ENCODE data around the gene PLEKHM2.

The PLEKHM2 gene

GRCh38 chr1:15674386-15675159, 9.5 kb upstream of the PLEKHM2 start:
- no peaks in the 10 kb centered on the region for H3K27me3 ChIP-seq (ENCODE audit: control insufficient read depth, insufficient read depth, low read length, poor library complexity, severe bottlenecking)
- H3K4me3 ChIP-seq (ENCODE audit: insufficient read depth, low read depth, low read length), result no peak overlapping the region
- H3K4me1 ChIP-seq (ENCODE audit: control insufficient read depth, insufficient read depth, low read length), result no peaks in the 10 kb centered on the region
- no peaks in the 10 kb centered on the region for H3K36me3 ChIP-seq (ENCODE audit: control insufficient read depth, insufficient read depth, low read length)
- WGBS, 2 experiments, result 83 to 86% methylated on average over 12 of the region's 12 CpGs
- no peaks in the 10 kb centered on the region for H3K9me3 ChIP-seq (ENCODE audit: control insufficient read depth, low read length)
- H3K27ac ChIP-seq (ENCODE audit: insufficient read depth, low read depth, low read length, poor library complexity, severe bottlenecking), result no peak overlapping the region

GRCh38 chr1:15676010-15676409, 8.1 kb upstream of the PLEKHM2 start:
- Histone ChIP-seq H3K4me1 (ENCODE audit: control insufficient read depth, insufficient read depth, low read length) (no peaks in the 10 kb centered on the region), H3K27ac (ENCODE audit: insufficient read depth, low read depth, low read length, poor library complexity, severe bottlenecking) (no peak overlapping the region), H3K9me3 (ENCODE audit: control insufficient read depth, low read length) (no peaks in the 10 kb centered on the region), H3K27me3 (ENCODE audit: control insufficient read depth, insufficient read depth, low read length, poor library complexity, severe bottlenecking) (no peaks in the 10 kb centered on the region), H3K36me3 (ENCODE audit: control insufficient read depth, insufficient read depth, low read length) (no peaks in the 10 kb centered on the region), H3K4me3 (ENCODE audit: insufficient read depth, low read depth, low read length) (no peak overlapping the region)
- 93% methylated on average over 2 of the region's 2 CpGs for WGBS, 2 experiments

GRCh38 chr1:15676688-15677661, 7.1 kb upstream of the PLEKHM2 start:
- H3K27me3 ChIP-seq (ENCODE audit: control insufficient read depth, insufficient read depth, low read length, poor library complexity, severe bottlenecking), result no peaks in the 10 kb centered on the region
- 79 to 94% methylated on average over 5 to 6 of the region's 6 CpGs for WGBS, 2 experiments

GRCh38 chr1:15678578-15678977, 5.5 kb upstream of the PLEKHM2 start:
- Histone ChIP-seq H3K27ac (ENCODE audit: insufficient read depth, low read depth, low read length, poor library complexity, severe bottlenecking) (no peak overlapping the region), H3K27me3 (ENCODE audit: control insufficient read depth, insufficient read depth, low read length, poor library complexity, severe bottlenecking) (no peaks in the 10 kb centered on the region), H3K4me3 (ENCODE audit: insufficient read depth, low read depth, low read length) (no peak overlapping the region), H3K9me3 (ENCODE audit: control insufficient read depth, low read length) (no peaks in the 10 kb centered on the region), H3K36me3 (ENCODE audit: control insufficient read depth, insufficient read depth, low read length) (no peaks in the 10 kb centered on the region), H3K4me1 (ENCODE audit: control insufficient read depth, insufficient read depth, low read length) (no peaks in the 10 kb centered on the region)
- WGBS, 2 experiments, result 88 to 95% methylated on average over 1 of the region's 1 CpG

More at GRCh38 chr1:15676688-15677661, 7.1 kb upstream of the PLEKHM2 start:
- H3K36me3 ChIP-seq (ENCODE audit: control insufficient read depth, insufficient read depth, low read length), result no peaks in the 10 kb centered on the region
- no peak overlapping the region for H3K27ac ChIP-seq (ENCODE audit: insufficient read depth, low read depth, low read length, poor library complexity, severe bottlenecking)
- no peaks in the 10 kb centered on the region for H3K9me3 ChIP-seq (ENCODE audit: control insufficient read depth, low read length)
- H3K4me3 ChIP-seq (ENCODE audit: insufficient read depth, low read depth, low read length), result no peak overlapping the region
- no peaks in the 10 kb centered on the region for H3K4me1 ChIP-seq (ENCODE audit: control insufficient read depth, insufficient read depth, low read length)

GRCh38 chr1:15680131-15680530, 4.0 kb upstream of the PLEKHM2 start:
- Histone ChIP-seq H3K9me3 (ENCODE audit: control insufficient read depth, low read length) (no peaks in the 10 kb centered on the region), H3K27me3 (ENCODE audit: control insufficient read depth, insufficient read depth, low read length, poor library complexity, severe bottlenecking) (no peaks in the 10 kb centered on the region), H3K4me1 (ENCODE audit: control insufficient read depth, insufficient read depth, low read length) (no peaks in the 10 kb centered on the region), H3K4me3 (ENCODE audit: insufficient read depth, low read depth, low read length) (no peak overlapping the region), H3K36me3 (ENCODE audit: control insufficient read depth, insufficient read depth, low read length) (no peaks in the 10 kb centered on the region), H3K27ac (ENCODE audit: insufficient read depth, low read depth, low read length, poor library complexity, severe bottlenecking) (no peak overlapping the region)
- 91 to 93% methylated on average over 11 of the region's 11 CpGs for WGBS, 2 experiments

GRCh38 chr1:15680561-15681348, 3.4 kb upstream of the PLEKHM2 start:
- 89% methylated on average over 7 of the region's 7 CpGs for WGBS, 2 experiments
- no peak overlapping the region for H3K27ac ChIP-seq (ENCODE audit: insufficient read depth, low read depth, low read length, poor library complexity, severe bottlenecking)
- no peak overlapping the region for H3K4me3 ChIP-seq (ENCODE audit: insufficient read depth, low read depth, low read length)

GRCh38 chr1:15681349-15682292, 2.5 kb upstream of the PLEKHM2 start:
- H3K36me3 ChIP-seq (ENCODE audit: control insufficient read depth, insufficient read depth, low read length), result no peaks in the 10 kb centered on the region
- H3K4me3 ChIP-seq (ENCODE audit: insufficient read depth, low read depth, low read length), result no peak overlapping the region
- H3K27ac ChIP-seq (ENCODE audit: insufficient read depth, low read depth, low read length, poor library complexity, severe bottlenecking), result no peak overlapping the region
- no peaks in the 10 kb centered on the region for H3K4me1 ChIP-seq (ENCODE audit: control insufficient read depth, insufficient read depth, low read length)
- 91 to 92% methylated on average over 12 of the region's 12 CpGs for WGBS, 2 experiments
- H3K9me3 ChIP-seq (ENCODE audit: control insufficient read depth, low read length), result no peaks in the 10 kb centered on the region
- no peaks in the 10 kb centered on the region for H3K27me3 ChIP-seq (ENCODE audit: control insufficient read depth, insufficient read depth, low read length, poor library complexity, severe bottlenecking)

More at GRCh38 chr1:15680561-15681348, 3.4 kb upstream of the PLEKHM2 start:
- Histone ChIP-seq H3K27me3 (ENCODE audit: control insufficient read depth, insufficient read depth, low read length, poor library complexity, severe bottlenecking) (no peaks in the 10 kb centered on the region), H3K4me1 (ENCODE audit: control insufficient read depth, insufficient read depth, low read length) (no peaks in the 10 kb centered on the region), H3K36me3 (ENCODE audit: control insufficient read depth, insufficient read depth, low read length) (no peaks in the 10 kb centered on the region), H3K9me3 (ENCODE audit: control insufficient read depth, low read length) (no peaks in the 10 kb centered on the region)

GRCh38 chr1:15682936-15683341, 1.2 kb upstream of the PLEKHM2 start:
- Histone ChIP-seq H3K4me3 (ENCODE audit: insufficient read depth, low read depth, low read length) (no peak overlapping the region), H3K4me1 (ENCODE audit: control insufficient read depth, insufficient read depth, low read length) (no peaks in the 10 kb centered on the region), H3K9me3 (ENCODE audit: control insufficient read depth, low read length) (no peaks in the 10 kb centered on the region), H3K27me3 (ENCODE audit: control insufficient read depth, insufficient read depth, low read length, poor library complexity, severe bottlenecking) (no peaks in the 10 kb centered on the region), H3K36me3 (ENCODE audit: control insufficient read depth, insufficient read depth, low read length) (no peaks in the 10 kb centered on the region), H3K27ac (ENCODE audit: insufficient read depth, low read depth, low read length, poor library complexity, severe bottlenecking) (no peak overlapping the region)
- WGBS, 2 experiments, result 92 to 94% methylated on average over 4 of the region's 4 CpGs

GRCh38 chr1:15683345-15684039, 628 bp upstream of the PLEKHM2 start:
- Histone ChIP-seq H3K4me3 (ENCODE audit: insufficient read depth, low read depth, low read length) (peak overlapping the region; percentile 78), H3K9me3 (ENCODE audit: control insufficient read depth, low read length) (no peaks in the 10 kb centered on the region), H3K27ac (ENCODE audit: insufficient read depth, low read depth, low read length, poor library complexity, severe bottlenecking) (no peak overlapping the region), H3K4me1 (ENCODE audit: control insufficient read depth, insufficient read depth, low read length) (no peaks in the 10 kb centered on the region), H3K27me3 (ENCODE audit: control insufficient read depth, insufficient read depth, low read length, poor library complexity, severe bottlenecking) (no peaks in the 10 kb centered on the region), H3K36me3 (ENCODE audit: control insufficient read depth, insufficient read depth, low read length) (no peaks in the 10 kb centered on the region)
- 60 to 61% methylated on average over 18 of the region's 18 CpGs for WGBS, 2 experiments

Data from ectodermal cell (in vitro differentiated cells).